AG04449 (cell line): Measurements from ENCODE around the gene ANKRD34A.
A peak's percentile ranks its signal among the peaks of the same experiment; 100 is the strongest.

ENCODE experiments used
- CTCF ChIA-PET: fragments of 350-600 bp; formaldehyde crosslinking; extraction: SDS; loops from one replicate; lab custom pipeline; 2021; ENCODE audit warnings: antibody characterized with exemption; lab: Yijun Ruan, JAX
- POLR2A ChIA-PET: fragments of 400-600, 350-600 bp; formaldehyde crosslinking; extraction: SDS; loops from one replicate; lab custom pipeline; 2020; ENCODE audit warnings: antibody characterized with exemption, inconsistent platforms; lab: Yijun Ruan, JAX
- DNase-seq: peaks from one replicate; pipeline ENCODE4 v3.0.0-alpha.2; 2010; ENCODE audit warnings: low read depth, low spot score
- H3K4me3 ChIP-seq: 2 replicates; pipeline ENCODE4 v1.5.1; 2011; ENCODE audit warnings: low read depth, mild to moderate bottlenecking, control low read depth, low read length
- CTCF ChIP-seq: IDR thresholded peaks from one replicate; pipeline ENCODE4 v1.5.1; 2011; ENCODE audit warnings: mild to moderate bottlenecking, moderate library complexity, low read length, control low read depth, inconsistent platforms; ENCODE audit not compliant: insufficient read depth; ENCODE audit errors: missing control alignments

Gene ANKRD34A

DNA sequence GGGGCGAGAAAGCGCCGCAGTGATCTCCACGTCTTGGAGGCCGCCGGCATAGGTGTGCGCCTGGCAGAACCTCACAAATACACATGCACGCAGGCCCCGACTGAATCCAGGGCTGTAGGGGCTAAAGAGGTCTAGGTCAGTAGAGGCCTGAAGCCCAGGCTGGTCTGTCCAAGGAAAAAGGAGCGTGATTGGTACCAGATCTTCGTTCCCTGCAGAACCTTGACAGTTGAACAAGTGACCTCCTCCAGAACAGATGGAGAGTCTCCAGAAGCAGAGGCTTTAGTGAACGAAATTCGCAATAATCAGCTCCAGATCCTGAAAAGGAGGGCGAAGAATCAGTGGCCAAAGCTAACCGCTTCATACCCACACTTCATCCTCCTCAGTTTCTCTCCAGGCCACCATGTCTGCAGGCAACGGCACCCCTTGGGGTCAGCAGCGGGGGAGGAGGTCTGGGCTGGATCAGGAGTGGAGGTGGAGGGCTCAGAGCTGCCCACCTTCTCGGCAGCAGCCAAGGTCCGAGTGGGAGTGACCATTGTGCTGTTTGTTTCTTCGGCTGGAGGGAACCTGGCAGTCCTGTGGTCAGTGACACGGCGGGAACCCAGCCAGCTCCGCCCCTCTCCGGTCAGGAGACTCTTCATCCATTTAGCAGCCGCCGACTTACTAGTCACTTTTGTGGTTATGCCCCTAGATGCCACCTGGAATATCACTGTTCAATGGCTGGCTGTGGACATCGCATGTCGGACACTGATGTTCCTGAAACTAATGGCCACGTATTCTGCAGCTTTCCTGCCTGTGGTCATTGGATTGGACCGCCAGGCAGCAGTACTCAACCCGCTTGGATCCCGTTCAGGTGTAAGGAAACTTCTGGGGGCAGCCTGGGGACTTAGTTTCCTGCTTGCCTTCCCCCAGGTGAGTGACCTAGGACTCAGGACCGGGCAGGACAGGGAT, 45.1 kb downstream of the ANKRD34A start:
- peak overlapping the region; percentile 95 for H3K4me3 ChIP-seq
- CTCF ChIA-PET, result interaction anchor here (0.8 to 16.0 kb wide), 7 partner anchors 9 to 73 kb away, joined by 3 to 469 read pairs (median 5); partner anchors contain the start of genes ANKRD35, ITGA10 and NUDT17
- DNase-seq, result no peak
- POLR2A ChIA-PET, result interaction anchor here (0.6 to 2.0 kb wide), 6 partner anchors 8 to 60 kb away, joined by 3 to 7 read pairs (median 4); partner anchors contain the start of genes ANKRD34A, PIAS3, POLR3GL and RBM8A
- no peak for TF ChIP-seq CTCF

DNA sequence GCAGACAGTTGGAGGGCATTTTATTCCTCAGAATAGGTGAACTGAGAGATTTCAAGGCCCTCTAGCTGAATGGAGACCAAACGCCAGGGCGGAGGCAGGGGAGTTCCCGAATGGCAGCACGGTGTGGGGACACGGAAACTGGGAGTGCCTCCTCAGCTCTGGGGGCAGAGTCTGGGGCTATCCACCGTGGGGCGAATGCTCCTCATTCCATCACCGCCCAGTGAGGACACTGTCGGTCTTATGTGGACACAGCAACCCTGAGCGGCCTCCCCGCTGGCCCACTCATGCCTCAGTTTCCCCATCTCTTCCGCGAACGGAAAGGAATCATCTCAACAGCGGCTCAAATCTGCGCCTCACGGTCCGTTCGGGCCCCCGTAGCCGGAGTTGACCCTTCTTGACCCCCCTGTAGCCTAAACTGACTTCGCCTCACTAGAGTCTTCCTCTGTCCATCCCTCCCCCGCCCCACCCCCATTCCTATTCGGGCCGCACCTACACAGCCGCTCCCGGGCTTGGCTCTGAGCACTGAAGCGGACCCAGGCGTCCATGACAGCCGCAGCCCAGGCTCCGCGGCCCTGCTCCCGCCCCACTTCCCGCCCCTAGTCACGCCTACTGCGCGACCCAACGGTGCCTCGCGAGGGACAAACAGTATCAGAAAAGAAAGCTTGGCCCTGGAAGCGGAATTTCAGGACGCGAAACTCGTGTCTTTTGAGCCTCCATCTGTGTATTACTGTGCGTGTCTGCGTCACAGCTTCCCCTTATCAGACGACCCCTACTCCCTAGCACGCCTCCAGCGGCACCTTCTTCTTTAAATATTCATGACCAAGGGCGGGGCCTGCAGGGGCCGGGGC, 46.0 kb downstream of the ANKRD34A start, which contains the start of gene PEX11B:
PEX11B (minus strand) TSS at position 574 of the 848 bp plus-strand sequence; CDS start at position 545, 29 bp downstream.
- ChIA-PET POLR2A (interaction anchor here (0.6 to 2.0 kb wide), 6 partner anchors 7 to 59 kb away, joined by 3 to 7 read pairs (median 4); partner anchors contain the start of genes ANKRD34A, PIAS3, POLR3GL and RBM8A), CTCF (interaction anchor here (0.8 to 16.0 kb wide), 7 partner anchors 8 to 72 kb away, joined by 3 to 469 read pairs (median 5); partner anchors contain the start of genes ANKRD35, ITGA10 and NUDT17)
- no peak for TF ChIP-seq CTCF
- peak within 1 kb of the TSS; percentile 95 for H3K4me3 ChIP-seq
- DNase-seq, result peak; percentile 40

- DNase-seq, result no peak
- peak overlapping the region; percentile 95 for H3K4me3 ChIP-seq
- POLR2A ChIA-PET, result interaction anchor here (1.5 to 2.0 kb wide), 2 partner anchors 26 to 59 kb away, joined by 5 to 6 read pairs; partner anchors contain the start of gene PIAS3
- CTCF ChIA-PET, result interaction anchor here (1.7 to 16.0 kb wide), 3 partner anchors 7 to 89 kb away, joined by 3 to 469 read pairs (median 16); partner anchors contain the start of genes ANKRD35 and ITGA10
- TF ChIP-seq CTCF, result no peak
Observed at GRCh38 chr1:145917595-145917994, 46.8 kb downstream of the ANKRD34A start.

GRCh38 chr1:145916745-145917144, 47.6 kb downstream of the ANKRD34A start:
- no peak overlapping the region for H3K4me3 ChIP-seq
- POLR2A ChIA-PET, result no interaction called here
- TF ChIP-seq CTCF, result no peak
- CTCF ChIA-PET, result interaction anchor here (0.8 to 16.0 kb wide), 4 partner anchors 10 to 89 kb away, joined by 3 to 469 read pairs (median 6); partner anchors contain the start of gene ANKRD35
- DNase-seq, result no peak

DNA sequence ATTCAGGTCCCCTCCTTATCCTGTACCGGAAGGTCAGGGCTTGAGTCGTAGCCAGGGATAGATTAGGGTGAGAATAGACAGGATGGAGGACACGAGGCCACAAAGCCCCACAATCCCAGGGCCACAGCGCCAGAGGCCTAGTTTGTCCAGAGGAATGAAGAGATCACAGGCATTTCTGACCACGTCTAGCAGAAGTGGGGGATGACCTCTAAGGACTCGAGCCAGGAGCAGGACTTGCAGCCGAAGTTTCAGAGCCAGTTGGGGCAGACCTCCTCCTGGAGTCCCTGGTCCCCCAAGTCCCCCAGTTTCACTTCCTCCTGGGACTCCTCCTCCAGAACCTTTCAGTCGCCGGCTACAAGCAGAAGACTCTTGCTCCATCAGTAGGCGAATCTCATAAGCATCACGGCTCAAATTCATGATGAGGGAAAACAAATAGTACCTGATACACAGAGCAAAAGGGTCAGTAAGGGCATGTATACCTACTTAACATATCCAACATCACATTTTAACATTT, 52.2 kb downstream of the ANKRD34A start:
- ChIA-PET POLR2A (no interaction called here), CTCF (interaction anchor here (1.0 to 16.0 kb wide), 8 partner anchors 9 to 67 kb away, joined by 3 to 469 read pairs (median 42); partner anchors contain the start of genes ANKRD35, NUDT17, PIAS3 and RBM8A)
- no peak for TF ChIP-seq CTCF

More for the DNA sequence above, 52.2 kb downstream of the ANKRD34A start:
- no peak overlapping the region for H3K4me3 ChIP-seq
- no peak for DNase-seq
